DOHH2 (cell line): ENCODE measurements around the gene TMEM182.

ENCODE experiments used
- H3F3A ChIP-seq: fragments of 200-600 bp; sonication (generic), shearing (Covaris generic); 2 replicates; pipeline ENCODE4 v1.6.0; 2016; ENCODE audit warnings: antibody characterized with exemption, mild to moderate bottlenecking; ENCODE audit not compliant: control insufficient read depth, insufficient read depth
- H3K27ac ChIP-seq: fragments of 200-600 bp; sonication (generic); 2 replicates; pipeline ENCODE4 v1.5.1; 2014; ENCODE audit warnings: low read depth, mild to moderate bottlenecking, low read length, moderate library complexity
- H3K27me3 ChIP-seq: fragments of 200-600 bp; sonication (generic); 2 replicates; pipeline ENCODE4 v1.6.1; 2014; ENCODE audit warnings: mild to moderate bottlenecking, low read length, mixed read lengths; ENCODE audit not compliant: control insufficient read depth
- H3K36me3 ChIP-seq: fragments of 200-600 bp; sonication (generic); 2 replicates; pipeline ENCODE4 v1.6.1; 2014; ENCODE audit warnings: mild to moderate bottlenecking, low read length, moderate library complexity, mixed read lengths; ENCODE audit not compliant: control insufficient read depth
- H3K4me1 ChIP-seq: fragments of 200-600 bp; sonication (generic); 2 replicates; pipeline ENCODE4 v1.6.1; 2014; ENCODE audit warnings: mild to moderate bottlenecking, low read length, mixed read lengths; ENCODE audit not compliant: control insufficient read depth
- H3K4me2 ChIP-seq: fragments of 200-600 bp; sonication (generic); 2 replicates; pipeline ENCODE4 v1.6.0; 2014; ENCODE audit warnings: mild to moderate bottlenecking, low read length, moderate library complexity
- H3K4me3 ChIP-seq: fragments of 200-600 bp; sonication (generic); 2 replicates; pipeline ENCODE4 v1.5.1; 2014; ENCODE audit warnings: mild to moderate bottlenecking, low read length, mixed read lengths
- H3K79me2 ChIP-seq: fragments of 200-600 bp; sonication (generic); 2 replicates; pipeline ENCODE4 v1.6.1; 2014; ENCODE audit warnings: mild to moderate bottlenecking, low read length, mixed read lengths; ENCODE audit not compliant: control insufficient read depth
- H3K9me2 ChIP-seq: fragments of 200-600 bp; sonication (generic); replicated peaks from 2 replicates; pipeline ENCODE4 v1.6.1; 2014; ENCODE audit warnings: mild to moderate bottlenecking, low read length, mixed read lengths; ENCODE audit not compliant: control insufficient read depth
- H3K9me3 ChIP-seq: fragments of 200-600 bp; sonication (generic); 2 replicates; pipeline ENCODE4 v1.6.1; 2014; ENCODE audit warnings: antibody characterized with exemption, low read length, mixed read lengths; ENCODE audit not compliant: control insufficient read depth, insufficient read depth
- H4K20me1 ChIP-seq: fragments of 200-600 bp; sonication (generic); 2 replicates; pipeline ENCODE4 v1.6.0; 2014; ENCODE audit warnings: low read depth, mild to moderate bottlenecking, antibody characterized with exemption, low read length, moderate library complexity; ENCODE audit not compliant: control insufficient read depth, insufficient read depth
- CTCF ChIP-seq: fragments of 200-600 bp; sonication (generic); IDR thresholded peaks from one replicate; pipeline ENCODE4 v1.5.1; 2014; ENCODE audit warnings: antibody characterized with exemption, mild to moderate bottlenecking, low read depth, low read length; ENCODE audit not compliant: poor library complexity, severe bottlenecking
- EZH2phosphoT487 ChIP-seq: fragments of 200-600 bp; sonication (generic); IDR thresholded peaks from 2 replicates; pipeline ENCODE4 v1.6.1; 2017; ENCODE audit warnings: borderline replicate concordance, mild to moderate bottlenecking, antibody characterized with exemption, low read length, moderate library complexity, mixed read lengths

Gene TMEM182

GRCh38 chr2:102848366-102848839 lies 86.6 kb downstream of the TMEM182 start:
- no peaks in the 10 kb centered on the region for H3F3A ChIP-seq
- no peak for TF ChIP-seq CTCF
- H3K27ac ChIP-seq = no peak overlapping the region
- no peaks in the 10 kb centered on the region for H3K9me3 ChIP-seq
- H3K4me1 ChIP-seq = no peaks in the 10 kb centered on the region
- no peaks in the 10 kb centered on the region for H3K36me3 ChIP-seq
- H3K79me2 ChIP-seq = no peaks in the 10 kb centered on the region
- no peak overlapping the region for H3K4me3 ChIP-seq
- H3K4me2 ChIP-seq = no peak overlapping the region
- no peaks in the 10 kb centered on the region for H4K20me1 ChIP-seq
- H3K27me3 ChIP-seq = no peaks in the 10 kb centered on the region
- H3K9me2 ChIP-seq = no peaks in the 10 kb centered on the region

DNA sequence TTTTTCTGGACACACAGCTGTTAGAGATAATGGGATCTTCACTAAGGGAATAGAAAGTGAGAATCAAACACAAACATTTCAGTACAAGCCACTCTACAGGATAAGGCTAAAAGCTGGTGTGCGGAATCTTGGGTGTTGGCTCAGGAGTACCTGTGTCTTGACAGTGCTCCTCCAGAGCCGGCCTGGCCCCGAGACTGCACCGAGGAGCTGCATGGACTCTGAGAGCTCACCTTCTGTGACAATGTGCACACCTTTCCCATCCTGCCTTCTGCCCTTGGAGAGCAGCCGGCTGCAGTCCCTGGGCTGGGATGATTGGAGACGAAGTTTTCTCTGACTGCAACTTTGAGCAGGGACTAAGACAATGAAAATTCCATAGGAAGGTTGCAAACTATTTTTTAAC lies 89.1 kb downstream of the TMEM182 start:
- no peaks in the 10 kb centered on the region for H3K79me2 ChIP-seq

GRCh38 chr2:102852867-102853266 lies 91.0 kb downstream of the TMEM182 start:
- Histone ChIP-seq H3K4me1 (no peaks in the 10 kb centered on the region), H3K4me2 (no peak overlapping the region), H3F3A (no peaks in the 10 kb centered on the region), H4K20me1 (no peaks in the 10 kb centered on the region), H3K79me2 (no peaks in the 10 kb centered on the region), H3K27me3 (no peaks in the 10 kb centered on the region), H3K9me2 (no peaks in the 10 kb centered on the region), H3K36me3 (no peaks in the 10 kb centered on the region), H3K4me3 (no peak overlapping the region), H3K9me3 (no peaks in the 10 kb centered on the region), H3K27ac (no peak overlapping the region)
- TF ChIP-seq EZH2phosphoT487 (no peak), CTCF (no peak)

More for the DNA sequence above, 89.1 kb downstream of the TMEM182 start:
- Histone ChIP-seq H3F3A (no peaks in the 10 kb centered on the region), H3K9me2 (no peaks in the 10 kb centered on the region), H4K20me1 (no peaks in the 10 kb centered on the region), H3K36me3 (no peaks in the 10 kb centered on the region), H3K27me3 (no peaks in the 10 kb centered on the region), H3K4me3 (no peak overlapping the region), H3K27ac (no peak overlapping the region), H3K9me3 (no peaks in the 10 kb centered on the region), H3K4me1 (no peaks in the 10 kb centered on the region), H3K4me2 (no peak overlapping the region)
- no peak for TF ChIP-seq EZH2phosphoT487
- no peak for TF ChIP-seq CTCF
